Activated T-cell treated with anti-CD3 and anti-CD28 coated beads, Interleukin-2, amount 50 U/mL, for 1 hour (primary cell): ENCODE results near the gene VAMP2.

Experiments
- DNase-seq: peaks from one replicate; pipeline ENCODE4 v3.0.0-alpha.2; 2020

Gene VAMP2

DNA sequence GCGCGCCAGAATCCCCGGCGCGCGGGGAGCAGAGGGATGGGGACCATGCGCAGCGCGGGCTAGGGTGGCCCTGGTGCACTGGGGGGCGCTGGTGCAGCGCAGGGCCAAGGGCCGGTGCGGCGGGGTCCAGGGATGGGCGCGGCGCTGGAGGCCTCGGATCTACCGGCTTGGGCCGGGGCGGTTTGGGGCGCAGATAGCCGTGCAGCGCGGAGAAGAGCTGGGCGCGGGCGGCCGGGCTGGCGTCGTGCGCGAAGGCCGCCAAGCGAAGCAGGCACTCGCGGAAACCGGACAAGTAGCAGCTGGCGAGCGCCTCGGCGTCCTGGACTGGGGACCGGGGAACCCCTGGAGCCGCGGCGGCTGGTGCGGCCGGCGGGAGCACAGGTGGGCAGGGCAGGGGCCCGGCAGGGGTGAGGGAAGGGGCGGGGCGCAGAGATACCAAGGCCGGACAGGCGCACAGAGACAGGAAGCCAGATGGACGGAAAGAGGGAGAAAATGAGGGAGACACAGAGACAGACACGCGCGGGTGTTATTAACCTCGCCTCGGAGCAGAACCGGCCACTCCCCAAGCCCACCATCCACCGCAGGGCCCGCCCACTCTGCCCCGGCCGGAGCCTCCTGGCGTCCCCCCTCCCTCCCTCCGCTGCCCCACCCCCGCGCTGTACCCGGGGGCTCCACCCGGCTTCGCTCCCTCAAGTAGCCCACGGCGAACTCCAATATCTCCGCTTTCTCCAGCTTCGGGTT, 40.9 kb downstream of the VAMP2 start:
- peak; percentile 61 for DNase-seq

DNA sequence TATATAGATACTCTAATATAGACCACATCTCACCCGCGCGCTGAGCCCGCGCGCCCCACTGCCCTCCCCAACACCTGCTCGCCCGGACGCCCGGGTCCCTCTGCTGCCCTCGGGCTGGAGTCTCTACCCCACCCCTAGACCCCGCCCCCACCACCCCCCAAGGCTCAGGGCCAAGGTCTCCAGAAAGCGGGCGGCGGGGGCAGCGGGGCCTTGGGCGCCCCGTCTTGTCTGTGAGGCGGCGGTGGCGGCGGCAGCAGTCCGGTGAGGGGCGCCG, 41.4 kb downstream of the VAMP2 start:
- DNase-seq = no peak

DNA sequence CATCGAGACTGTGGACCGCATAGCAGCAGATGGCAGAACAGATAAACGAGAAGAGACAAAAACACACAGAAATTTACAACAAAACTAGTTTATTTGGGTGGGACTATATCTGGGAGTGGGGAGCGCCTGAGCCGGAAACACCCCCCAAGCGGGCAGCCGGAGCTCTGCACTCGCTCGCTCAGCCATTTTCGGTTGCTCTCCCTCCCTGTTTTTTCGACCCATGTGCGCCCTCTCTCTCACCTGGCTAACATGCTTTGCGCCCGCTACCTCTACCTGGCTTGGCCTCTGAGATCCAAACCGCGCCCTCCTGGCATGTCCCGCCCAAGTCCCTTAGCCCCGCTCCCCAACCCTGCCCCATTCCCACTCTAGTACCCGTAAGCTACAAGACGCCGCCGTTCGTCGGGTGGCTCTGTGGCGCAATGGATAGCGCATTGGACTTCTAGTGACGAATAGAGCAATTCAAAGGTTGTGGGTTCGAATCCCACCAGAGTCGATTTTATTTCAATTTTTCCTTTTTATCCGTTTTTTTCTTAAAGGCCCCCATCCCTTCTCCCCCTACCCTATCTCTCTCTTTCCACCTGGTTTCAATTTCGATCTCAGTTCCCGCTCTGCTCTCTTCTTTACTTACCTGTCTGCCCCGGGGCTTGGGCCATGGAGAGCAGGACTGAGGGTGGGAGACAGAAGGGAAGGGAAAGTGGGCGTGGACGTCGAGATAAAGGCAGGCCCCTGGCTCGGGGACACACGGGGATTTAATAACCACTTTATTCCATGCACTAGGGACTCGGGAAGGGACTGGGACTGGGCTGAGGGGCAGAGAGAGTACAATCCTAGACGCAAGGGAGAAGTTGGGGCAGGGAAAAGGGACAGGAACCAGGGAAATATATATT, 42.0 kb downstream of the VAMP2 start:
- DNase-seq = peak; percentile 73

DNA sequence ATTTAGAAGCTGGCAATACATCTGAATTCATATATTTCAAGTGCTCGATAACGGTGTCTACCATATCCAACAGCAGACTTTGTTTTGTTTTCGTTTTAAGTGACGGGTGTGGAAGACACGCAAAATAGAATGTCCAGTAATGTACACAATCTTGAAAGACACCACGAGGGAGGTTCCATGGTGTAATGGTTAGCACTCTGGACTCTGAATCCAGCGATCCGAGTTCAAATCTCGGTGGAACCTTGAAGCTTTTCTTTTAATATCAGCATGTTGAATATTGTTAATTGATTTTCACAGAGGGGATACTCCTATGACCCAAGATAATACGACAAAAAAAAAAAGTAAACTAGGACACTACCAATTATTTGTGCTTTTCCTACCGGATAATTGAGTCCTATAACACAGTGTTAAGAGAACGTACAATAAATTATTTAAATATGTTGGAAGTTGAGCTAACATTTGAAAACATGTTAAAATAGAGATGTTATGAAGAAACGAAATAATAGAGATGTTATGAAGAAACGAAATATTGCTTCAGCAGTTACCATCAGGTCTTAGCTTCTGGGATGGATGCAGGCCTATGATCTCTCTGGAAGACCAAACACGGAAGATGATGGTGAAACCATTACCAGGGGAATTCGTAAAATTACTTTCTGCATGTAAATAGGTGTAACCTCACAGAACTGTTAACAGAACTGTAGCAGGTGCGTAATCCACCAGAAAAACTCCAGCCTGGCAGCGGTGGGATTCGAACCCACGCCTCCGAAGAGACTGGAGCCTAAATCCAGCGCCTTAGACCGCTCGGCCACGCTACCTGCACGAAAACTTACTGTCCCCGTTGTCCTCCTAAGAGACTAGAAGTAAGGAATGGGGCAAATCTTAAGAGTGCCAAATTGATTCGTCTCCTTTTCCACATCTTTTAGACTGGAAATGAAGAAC, 42.9 kb downstream of the VAMP2 start:
- DNase-seq = peak; percentile 81

DNA sequence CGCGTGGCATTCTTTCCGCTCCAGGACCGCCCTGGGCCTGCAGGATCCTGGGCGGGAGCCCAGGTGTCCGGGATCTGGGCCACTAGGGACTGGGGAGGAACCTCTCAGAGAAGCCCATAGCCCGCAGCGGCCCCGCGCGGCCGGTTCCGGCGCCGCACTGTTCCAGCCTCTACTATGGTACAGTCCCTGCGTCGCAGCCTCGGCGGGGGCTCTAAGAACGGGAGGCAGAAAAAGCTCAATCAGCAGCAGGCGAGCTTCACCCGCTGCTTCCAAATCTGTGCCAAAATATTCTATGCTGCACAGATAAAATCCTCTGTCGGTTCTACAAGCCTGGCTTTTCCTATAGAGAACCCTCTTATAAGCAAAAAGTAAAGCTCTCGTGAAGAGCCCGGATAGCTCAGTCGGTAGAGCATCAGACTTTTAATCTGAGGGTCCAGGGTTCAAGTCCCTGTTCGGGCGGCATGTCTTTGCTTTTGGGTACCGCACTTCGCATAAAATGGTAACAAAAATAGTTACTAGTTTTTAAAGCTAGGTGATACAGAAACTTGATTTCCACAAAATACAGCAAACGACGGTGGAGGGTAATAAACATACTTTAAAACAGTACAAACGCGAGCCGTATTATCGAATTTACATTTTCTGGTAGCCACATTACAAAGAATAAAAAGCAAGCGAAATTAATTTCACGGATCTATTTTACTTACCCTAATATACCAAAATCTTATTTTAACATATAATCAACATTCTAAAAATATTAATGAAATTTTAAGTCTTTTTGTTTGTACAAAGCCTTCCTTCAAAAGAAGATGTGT, 43.8 kb downstream of the VAMP2 start:
- peak; percentile 88 for DNase-seq

DNA sequence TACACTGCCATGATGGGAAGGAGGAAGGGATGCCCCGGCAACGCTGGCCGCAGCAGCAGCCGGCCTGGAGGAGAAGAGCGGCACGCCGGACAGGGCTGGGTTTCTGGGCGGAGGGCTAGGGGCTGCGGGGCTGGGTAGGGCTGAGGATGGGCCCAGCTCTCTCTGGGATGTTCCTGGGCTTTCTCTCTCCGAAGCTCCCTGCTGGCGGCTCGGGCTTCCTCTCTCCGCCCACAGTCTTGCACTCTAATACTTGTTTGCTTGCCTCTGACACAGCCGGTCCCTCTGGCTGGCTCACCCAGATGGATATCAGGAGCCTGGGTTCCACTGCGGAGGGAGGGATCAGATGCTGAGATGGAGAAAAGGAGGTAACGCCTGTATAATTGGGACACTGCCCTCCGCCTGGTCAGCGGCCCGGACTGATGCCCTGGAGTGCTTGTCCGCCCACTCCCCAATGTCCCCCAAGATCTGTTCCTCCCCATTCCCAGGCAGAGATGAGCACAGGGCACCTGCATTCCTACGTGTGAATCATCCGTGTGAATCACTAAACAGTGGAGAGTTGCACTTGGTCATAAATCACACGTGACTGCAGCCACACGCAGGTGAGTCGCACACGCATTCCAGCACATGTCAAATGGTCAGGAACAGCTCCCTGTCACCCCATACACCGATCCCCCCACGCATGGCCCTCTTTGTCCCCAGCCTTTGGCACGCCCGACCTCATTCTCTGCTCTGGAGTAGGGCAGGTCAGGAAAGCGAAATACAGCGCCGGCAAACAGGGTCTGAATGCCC, 44.6 kb downstream of the VAMP2 start, which contains the start of gene ALOXE3:
TSS of gene ALOXE3 (minus strand) at position 535 of the 789 bp plus-strand sequence. CDS start at position 11, 524 bp downstream.
- peak; percentile 41 for DNase-seq

DNA sequence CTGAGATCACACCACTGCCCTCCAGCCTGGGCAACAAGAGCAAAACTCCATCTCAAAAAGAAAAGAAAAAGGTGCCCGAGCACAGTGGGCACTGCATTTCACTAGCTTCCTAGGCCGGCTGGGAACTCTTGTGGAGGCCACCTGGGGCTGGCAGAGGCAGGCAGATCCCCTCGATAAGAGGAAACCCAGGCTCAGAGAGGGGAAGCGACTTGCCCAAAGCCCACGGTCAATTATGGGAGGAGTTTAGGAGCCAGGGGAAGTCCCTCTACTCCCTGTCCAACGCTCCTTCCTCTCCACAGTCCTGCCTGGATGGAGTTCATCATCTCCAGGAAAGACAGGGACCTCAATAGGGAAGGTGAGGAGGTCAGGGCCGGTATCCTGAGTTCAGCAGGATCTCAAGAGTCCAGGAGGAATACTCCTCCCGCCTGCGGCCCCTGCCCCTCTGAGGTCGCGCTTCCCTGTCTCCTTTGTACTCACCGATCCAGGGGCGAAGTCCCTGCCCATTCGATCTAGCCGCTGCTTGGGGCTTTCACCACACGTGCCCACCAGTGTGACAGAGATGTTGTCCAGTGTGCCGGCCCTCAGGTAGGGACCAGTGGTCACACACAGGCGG, 45.3 kb downstream of the VAMP2 start:
- DNase-seq = no peak

DNA sequence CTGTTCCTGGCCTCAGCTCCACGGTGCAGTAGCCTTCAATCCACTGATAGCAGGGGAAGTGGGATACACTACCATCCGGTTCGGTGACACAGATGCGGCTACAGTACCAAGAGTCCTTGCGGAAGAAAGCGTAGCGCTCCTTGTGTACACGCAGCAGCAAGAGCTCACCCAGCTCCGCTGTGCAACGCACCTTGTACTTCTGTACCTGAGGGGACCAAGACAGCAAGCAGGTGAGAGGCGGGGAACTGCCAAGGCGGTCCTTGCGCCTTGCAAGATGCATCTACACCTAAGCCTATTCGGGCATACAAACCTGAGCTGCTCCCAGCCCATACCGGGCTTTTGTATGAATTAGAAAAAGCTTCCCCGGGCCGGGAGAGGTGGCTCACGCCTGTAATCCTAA, 46.0 kb downstream of the VAMP2 start:
- no peak for DNase-seq

DNA sequence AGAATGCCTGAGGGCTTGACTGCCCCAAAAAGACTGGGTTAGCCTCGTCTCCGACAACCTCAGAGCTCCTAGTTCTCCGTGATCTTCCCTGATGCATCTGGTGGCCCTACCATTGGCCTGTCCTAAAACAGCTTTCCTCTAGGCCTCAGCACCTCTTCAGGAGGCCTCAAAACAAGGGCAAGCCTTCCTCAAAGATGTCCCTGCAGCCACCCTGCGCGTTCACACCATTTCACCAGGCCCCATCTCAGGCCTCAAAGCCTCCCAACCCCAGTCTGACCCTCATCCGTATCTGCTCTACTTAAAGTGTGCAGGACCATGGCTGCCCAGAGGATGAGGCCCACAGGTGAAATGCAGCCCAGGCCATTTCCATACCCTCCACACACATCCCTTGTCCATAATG, 51.8 kb downstream of the VAMP2 start:
- DNase-seq = no peak

DNA sequence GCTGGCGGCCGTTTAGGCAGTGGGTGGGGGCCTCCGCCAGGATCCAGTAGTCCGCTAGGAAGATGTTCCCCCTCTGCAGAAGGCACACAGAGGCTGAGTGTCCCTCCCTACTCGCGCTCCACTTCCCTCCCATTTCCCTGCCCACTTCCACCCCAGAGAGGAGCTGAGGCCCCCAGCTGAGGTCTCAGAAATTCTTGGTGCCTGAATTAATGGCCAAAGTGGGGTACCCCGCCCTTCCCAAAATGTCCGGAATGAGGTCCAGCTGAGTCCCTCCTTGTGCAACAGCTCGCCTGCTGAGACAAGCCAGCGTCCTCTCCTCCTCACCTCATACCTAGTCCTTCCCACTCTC, 52.3 kb downstream of the VAMP2 start:
- DNase-seq = no peak

DNA sequence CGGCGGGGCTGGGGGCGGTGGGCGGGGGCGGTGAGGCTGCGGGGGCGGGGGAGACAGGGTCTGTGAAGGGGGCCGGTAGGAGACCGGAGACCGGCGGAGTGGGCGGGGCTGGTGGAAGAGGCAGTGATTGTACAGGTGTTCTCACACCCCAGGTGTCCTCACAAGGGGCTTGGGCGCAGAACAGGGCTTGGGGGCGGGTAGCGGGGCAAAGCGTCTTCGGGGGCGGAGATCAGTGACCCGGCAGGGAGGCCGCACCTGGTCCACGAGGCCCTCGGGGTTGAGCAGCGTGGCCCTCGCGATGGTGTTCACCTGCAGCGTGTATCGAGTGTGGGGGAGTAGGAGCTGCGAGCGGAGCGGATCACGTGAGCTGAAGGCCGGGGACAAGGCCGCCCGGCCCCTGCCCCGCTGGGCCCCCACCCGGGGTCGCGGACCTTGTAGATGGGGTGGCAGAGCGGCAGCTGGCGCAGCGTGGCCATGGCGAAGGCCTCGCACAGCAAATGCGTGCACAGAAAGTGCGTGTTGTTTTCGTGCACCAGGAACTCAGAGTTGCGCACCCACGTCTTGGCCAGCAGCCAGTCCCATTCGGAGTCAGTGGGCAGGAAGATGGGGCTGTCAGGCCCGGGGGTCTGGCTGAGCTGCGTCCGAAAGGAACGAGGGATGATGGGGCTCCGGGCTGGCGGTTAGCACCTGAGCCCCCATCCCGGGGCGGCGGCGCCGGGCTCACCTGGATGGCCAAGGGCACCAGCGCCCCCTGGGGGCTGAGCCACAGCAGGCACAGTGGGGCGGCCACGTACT, 52.9 kb downstream of the VAMP2 start:
- peak; percentile 87 for DNase-seq
